ENCODE results near the gene KNG1. TPM values are rescaled to one million over a fixed set of nuclear protein-coding genes. Genes with fewer than 3 reads are reported as not detected.

KNG1 gene
- total RNA-seq, 1 donor from 2014 or later, result not detected

DNA sequence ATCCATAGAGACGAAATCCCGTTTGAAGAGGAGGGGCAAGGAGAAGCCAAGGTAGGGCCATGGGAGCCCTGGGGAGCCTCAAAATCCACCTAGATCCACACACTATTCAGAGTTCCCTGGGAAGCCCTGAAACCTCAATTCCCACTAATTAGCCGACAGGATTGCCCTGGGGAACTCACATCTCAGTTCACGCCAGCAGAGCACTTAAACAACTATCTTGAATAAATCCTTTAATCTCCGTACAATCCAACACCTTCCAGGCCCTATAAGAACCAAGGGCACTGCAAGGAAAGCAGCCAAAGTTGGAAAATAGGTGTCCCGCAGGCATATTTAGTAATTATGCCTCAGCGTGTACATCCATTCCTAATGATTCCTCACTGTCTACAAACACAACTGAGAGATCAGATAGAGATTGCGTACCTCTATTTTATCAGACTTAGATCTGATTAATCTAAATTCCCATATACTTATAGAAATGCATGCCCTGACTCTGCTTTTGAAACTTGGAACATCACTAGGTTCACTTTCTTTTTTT is 40.6 kb downstream of the KNG1 start:
- TF ChIP-seq, protein P1, sequence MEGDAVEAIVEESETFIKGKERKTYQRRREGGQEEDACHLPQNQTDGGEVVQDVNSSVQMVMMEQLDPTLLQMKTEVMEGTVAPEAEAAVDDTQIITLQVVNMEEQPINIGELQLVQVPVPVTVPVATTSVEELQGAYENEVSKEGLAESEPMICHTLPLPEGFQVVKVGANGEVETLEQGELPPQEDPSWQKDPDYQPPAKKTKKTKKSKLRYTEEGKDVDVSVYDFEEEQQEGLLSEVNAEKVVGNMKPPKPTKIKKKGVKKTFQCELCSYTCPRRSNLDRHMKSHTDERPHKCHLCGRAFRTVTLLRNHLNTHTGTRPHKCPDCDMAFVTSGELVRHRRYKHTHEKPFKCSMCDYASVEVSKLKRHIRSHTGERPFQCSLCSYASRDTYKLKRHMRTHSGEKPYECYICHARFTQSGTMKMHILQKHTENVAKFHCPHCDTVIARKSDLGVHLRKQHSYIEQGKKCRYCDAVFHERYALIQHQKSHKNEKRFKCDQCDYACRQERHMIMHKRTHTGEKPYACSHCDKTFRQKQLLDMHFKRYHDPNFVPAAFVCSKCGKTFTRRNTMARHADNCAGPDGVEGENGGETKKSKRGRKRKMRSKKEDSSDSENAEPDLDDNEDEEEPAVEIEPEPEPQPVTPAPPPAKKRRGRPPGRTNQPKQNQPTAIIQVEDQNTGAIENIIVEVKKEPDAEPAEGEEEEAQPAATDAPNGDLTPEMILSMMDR (IDR thresholded peaks at IDR 0.05; ENCODE audit: unreplicated experiment), result no peak
- Mint-ChIP-seq H3K4me1 (ENCODE audit: unreplicated experiment) (peaks cover 6% of the 10 kb centered on the region), H3K27ac (ENCODE audit: unreplicated experiment) (no peak overlapping the region), H3K36me3 (ENCODE audit: low read depth, unreplicated experiment) (no peaks in the 10 kb centered on the region), H3K27me3 (ENCODE audit: unreplicated experiment) (no peaks in the 10 kb centered on the region), H3K9me3 (ENCODE audit: unreplicated experiment) (no peaks in the 10 kb centered on the region), H3K4me3 (ENCODE audit: unreplicated experiment) (no peak overlapping the region)
- DNase-seq (ENCODE audit: low spot score), result no peak

DNA sequence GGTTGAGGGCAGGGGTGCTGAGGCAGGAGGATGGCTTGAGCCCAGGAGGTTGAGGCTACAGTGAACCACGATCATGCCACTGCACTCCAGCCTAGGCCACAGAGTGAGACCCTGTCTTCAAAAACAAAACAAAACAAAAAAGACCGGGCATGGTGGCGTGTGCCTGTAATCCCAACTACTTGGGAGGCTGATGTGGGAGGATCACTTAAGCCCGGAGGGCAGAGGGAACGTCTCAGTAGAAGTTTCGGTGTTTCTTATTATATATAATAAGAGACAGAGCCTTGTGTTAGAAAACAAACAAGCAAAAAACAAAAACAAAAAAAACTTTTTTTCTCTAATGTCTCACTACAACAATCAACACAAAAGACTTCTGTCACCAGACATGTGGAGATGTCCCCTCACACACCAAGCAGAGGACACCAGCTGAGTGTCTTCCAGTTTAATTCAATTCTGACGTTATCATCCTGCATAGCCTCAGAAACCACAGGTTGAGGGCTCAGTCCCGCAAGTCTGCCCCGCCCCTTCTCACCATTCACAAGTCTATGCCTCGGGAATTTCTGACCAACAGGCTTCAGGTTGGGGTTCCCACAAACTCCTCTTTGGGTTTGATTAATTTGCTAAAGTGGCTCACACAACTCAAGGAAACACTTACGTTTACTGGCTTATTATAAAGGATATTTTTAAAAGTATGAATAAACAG is 42.2 kb downstream of the KNG1 start:
- DNase-seq (ENCODE audit: low spot score), result no peak
- H3K9me3 Mint-ChIP-seq (ENCODE audit: unreplicated experiment), result no peaks in the 10 kb centered on the region
- TF ChIP-seq, protein P1 (IDR thresholded peaks at IDR 0.05; ENCODE audit: unreplicated experiment), result no peak
- H3K36me3 Mint-ChIP-seq (ENCODE audit: low read depth, unreplicated experiment), result no peaks in the 10 kb centered on the region
- no peaks in the 10 kb centered on the region for H3K27me3 Mint-ChIP-seq (ENCODE audit: unreplicated experiment)
- no peaks in the 10 kb centered on the region for H3K4me1 Mint-ChIP-seq (ENCODE audit: unreplicated experiment)
- no peak overlapping the region for H3K27ac Mint-ChIP-seq (ENCODE audit: unreplicated experiment)
- no peak overlapping the region for H3K4me3 Mint-ChIP-seq (ENCODE audit: unreplicated experiment)

DNA sequence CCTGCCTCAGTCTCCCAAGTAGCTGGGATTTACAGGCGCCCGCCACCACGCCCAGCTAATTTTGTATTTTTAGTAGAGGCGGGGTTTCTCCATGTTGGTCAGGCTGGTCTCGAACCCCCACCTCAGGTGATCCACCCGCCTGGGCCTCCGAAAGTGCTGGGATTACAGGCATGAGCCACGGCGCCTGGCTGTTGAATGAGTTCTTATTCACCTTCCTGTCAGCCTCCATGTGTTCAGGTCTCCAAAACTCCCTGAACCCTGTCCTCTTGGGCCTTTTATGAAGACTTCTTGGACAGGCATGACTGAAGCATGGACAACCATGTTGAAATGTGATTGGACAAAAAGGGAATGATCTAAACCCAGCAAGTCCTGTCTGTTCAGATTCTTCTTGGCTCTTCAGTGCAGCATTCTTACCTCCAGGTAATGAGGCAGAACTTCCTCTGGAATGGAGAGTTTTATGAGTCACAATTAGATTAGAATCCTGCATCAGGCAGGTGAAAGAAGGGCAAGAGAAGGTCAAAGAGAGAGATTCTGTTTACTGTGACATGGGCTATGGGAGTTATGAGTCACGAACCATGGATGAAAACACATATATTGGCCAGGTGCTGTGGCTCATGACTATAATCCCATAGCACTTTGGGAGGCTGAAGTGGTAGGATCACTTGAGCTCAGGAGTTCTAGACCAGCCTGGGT is 43.1 kb downstream of the KNG1 start:
- H3K27ac Mint-ChIP-seq (ENCODE audit: unreplicated experiment), result no peak overlapping the region
- TF ChIP-seq, protein P1 (IDR thresholded peaks at IDR 0.05; ENCODE audit: unreplicated experiment), result no peak
- H3K4me3 Mint-ChIP-seq (ENCODE audit: unreplicated experiment), result no peak overlapping the region
- no peaks in the 10 kb centered on the region for H3K27me3 Mint-ChIP-seq (ENCODE audit: unreplicated experiment)
- no peaks in the 10 kb centered on the region for H3K9me3 Mint-ChIP-seq (ENCODE audit: unreplicated experiment)
- no peaks in the 10 kb centered on the region for H3K4me1 Mint-ChIP-seq (ENCODE audit: unreplicated experiment)
- DNase-seq (ENCODE audit: low spot score), result no peak
- H3K36me3 Mint-ChIP-seq (ENCODE audit: low read depth, unreplicated experiment), result no peaks in the 10 kb centered on the region

DNA sequence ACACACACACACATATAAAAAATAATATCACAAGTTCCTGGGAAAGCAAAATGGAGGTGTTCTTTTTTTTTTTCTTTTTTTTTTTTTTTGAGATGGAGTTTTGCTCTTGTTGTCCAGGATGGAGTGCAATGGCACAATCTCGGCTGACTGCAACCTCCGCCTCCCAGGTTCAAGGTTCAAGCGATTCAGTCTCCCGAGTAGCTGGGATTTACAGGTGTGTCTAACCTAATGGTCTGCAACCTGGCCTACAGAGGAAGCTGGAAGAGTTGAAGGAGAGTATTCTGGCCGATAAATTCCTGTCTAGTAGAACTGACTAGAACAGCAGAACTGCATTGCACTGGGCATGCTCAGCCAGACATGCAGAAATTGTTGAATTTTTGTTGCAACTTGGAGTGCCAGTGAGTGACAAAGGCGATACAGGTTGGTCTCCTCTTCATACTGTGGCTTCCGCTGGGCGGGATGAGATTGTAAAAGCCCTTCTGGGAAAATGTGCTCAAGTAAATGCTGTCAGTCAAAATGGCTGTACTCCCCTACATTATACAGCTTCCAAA is 43.8 kb downstream of the KNG1 start:
- Mint-ChIP-seq H3K36me3 (ENCODE audit: low read depth, unreplicated experiment) (no peaks in the 10 kb centered on the region), H3K9me3 (ENCODE audit: unreplicated experiment) (no peaks in the 10 kb centered on the region), H3K4me1 (ENCODE audit: unreplicated experiment) (no peaks in the 10 kb centered on the region), H3K27me3 (ENCODE audit: unreplicated experiment) (no peaks in the 10 kb centered on the region), H3K27ac (ENCODE audit: unreplicated experiment) (no peak overlapping the region), H3K4me3 (ENCODE audit: unreplicated experiment) (no peak overlapping the region)
- TF ChIP-seq, protein P1 (IDR thresholded peaks at IDR 0.05; ENCODE audit: unreplicated experiment), result no peak
- no peak for DNase-seq (ENCODE audit: low spot score)
